Spleen (tissue), 11 donors: Measurements from ENCODE around the gene PASD1. TPM values are rescaled to one million over a fixed set of nuclear protein-coding genes. Genes with fewer than 3 reads are reported as not detected.

Experiments used
- DNase-seq: peaks from one replicate; pipeline ENCODE4 v3.0.0-alpha.2; 2020
- H3K27ac ChIP-seq, 8 donors: fragments of 200-600 bp; sonication (generic) in 7 of 8; 1 replicate in 4 of 8; 2 replicates in 4 of 8; pipeline versions ENCODE4 v1.5.0 to v1.8.0; 2016 to 2021; ENCODE audit warnings: inconsistent platforms in 4 of 8, mild to moderate bottlenecking in 4 of 8, moderate library complexity in 1 of 8
- H3K27me3 ChIP-seq, 7 donors: fragments of 200-600 bp; sonication (generic) in 6 of 7; replicated peaks in 1 of 7; 1 replicate in 4 of 7; 2 replicates in 3 of 7; pipeline versions ENCODE4 v1.5.0 to v1.8.0; 2016 to 2021; ENCODE audit warnings: inconsistent platforms in 3 of 7, mild to moderate bottlenecking in 1 of 7
- H3K36me3 ChIP-seq, 6 donors: fragments of 200-600 bp; sonication (generic) in 5 of 6; 1 replicate in 4 of 6; 2 replicates in 2 of 6; pipeline versions ENCODE4 v1.5.0 to v1.8.0; 2016 to 2021; ENCODE audit warnings: inconsistent platforms in 2 of 6
- H3K4me1 ChIP-seq, 6 donors: fragments of 200-600 bp; sonication (generic) in 5 of 6; 1 replicate in 3 of 6; 2 replicates in 3 of 6; pipeline versions ENCODE4 v1.5.0 to v1.8.0; 2016 to 2021; ENCODE audit warnings: inconsistent platforms in 3 of 6
- H3K4me3 ChIP-seq, 8 donors: fragments of 200-600 bp; sonication (generic) in 7 of 8; 1 replicate in 4 of 8; 2 replicates in 4 of 8; pipeline versions ENCODE4 v1.5.0 to v1.8.0; 2016 to 2021; ENCODE audit warnings: inconsistent platforms in 4 of 8, mild to moderate bottlenecking in 4 of 8, moderate library complexity in 2 of 8
- H3K9me3 ChIP-seq, 8 donors: fragments of 200-600 bp; sonication (generic) in 7 of 8; 1 replicate in 4 of 8; 2 replicates in 4 of 8; pipeline versions ENCODE4 v1.5.0 to v1.8.0; 2016 to 2021; ENCODE audit warnings: inconsistent platforms in 4 of 8
- POLR2A ChIP-seq, 3 donors: fragments of 450-650 bp; IDR thresholded peaks; one replicate each; pipeline ENCODE4 v1.5.1; 2017; ENCODE audit warnings: antibody characterized with exemption in 3 of 3, mild to moderate bottlenecking in 1 of 3
- POLR2AphosphoS5 ChIP-seq, 3 donors: sonication (generic); formaldehyde crosslinking; IDR thresholded peaks; one replicate each; pipeline ENCODE4 v1.5.1; 2017; ENCODE audit warnings: antibody characterized with exemption in 3 of 3
- WGBS, 5 donors: extraction: QIAGEN DNeasy Blood & Tissue Kit in 3 of 5; methylation state at CpG; one replicate each; pipeline versions ENCODE4 v1.1.5 to v1.1.7; 2013 to 2018; 5-methylcytosine and 5-hydroxymethylcytosine counted together
- intact Hi-C: fragments of 100-400 bp; cut with DNase I; formaldehyde crosslinking; loops from one replicate; pipeline ENCODE4 v1.15.0; 2023; ENCODE audit warnings: low total_unique reads
- polyA plus RNA-seq, 3 donors: library from polyadenylated mRNA; stranded (reverse); fragments of 200-250 nt; gene quantifications; one replicate each; pipeline ENCODE4 v1.2.1, GENCODE V29; 2013
- total RNA-seq, 7 donors: library from RNA; depleted of rRNA in 3 of 7; stranded (reverse); fragments of >200 nt in 3 of 7; fragmentation: NEBNext Ultra II Directional in 4 of 7; extraction: Animal tissue kit (Norgen Biotek cat#: 25700) in 4 of 7; gene quantifications; one replicate each; pipeline versions ENCODE4 v1.1.0 to v1.2.1, GENCODE V29; 2016 to 2021
- TF ChIP-seq, protein P1 (sequence below), 11 experiments: fragments of 200-600 bp in 7 of 11; fragments of 450-650 bp in 4 of 11; sonication (generic) in 4 of 11; IDR thresholded peaks in 8 of 11; conservative IDR thresholded peaks in 3 of 11; 1 replicate in 7 of 11; 2 replicates in 4 of 11; pipeline versions ENCODE4 v1.4.0 to v1.8.0; 2016 to 2021; ENCODE audit warnings: antibody characterized with exemption in 11 of 11, inconsistent platforms in 4 of 11, mild to moderate bottlenecking in 1 of 11
- donor health status: healthy with polysubstance abuse.
- donor health status: DM: no; HTN: no; CAD: no; lungs with moderate emphysema.
- donor health status: DM: no; HTN: no; CAD: no.
- donor health status: Bipolar disorder and iron deficiency.
- donor health status: healthy.
- donor health status: DM: no; HTN: no; CAD: no.
- donor health status: DM: yes; HTN: yes; CAD: no.

Gene PASD1
- total and polyA plus RNA-seq, 10 donors: not detected

DNA sequence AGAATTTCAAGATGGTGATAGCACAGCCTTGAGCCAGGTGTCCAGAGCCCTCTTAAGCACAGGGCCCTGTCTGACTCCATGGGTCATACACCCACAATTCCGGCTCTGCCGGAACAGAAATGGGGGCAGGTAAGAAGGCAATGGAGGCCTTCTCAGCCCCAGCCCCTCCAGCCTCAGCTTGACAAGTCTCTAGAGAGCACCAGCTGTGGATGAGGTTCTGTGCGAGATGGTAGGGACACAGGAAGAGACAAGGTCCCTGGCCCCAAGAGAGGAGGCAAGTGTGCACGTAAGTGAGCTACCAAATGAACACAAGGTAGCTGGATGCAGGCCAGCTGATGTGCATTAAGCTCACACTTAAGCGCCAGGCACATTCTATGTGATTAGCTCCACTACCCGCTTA is 129.3 kb downstream of the PASD1 start:
- H3K27me3 ChIP-seq: peaks cover 0 to 20% (median 11%) of the 10 kb centered on the region in 7 donors
- intact Hi-C loops: no loop called here
- no peak for TF ChIP-seq POLR2A (IDR thresholded peaks at IDR 0.05)
- TF ChIP-seq, protein P1, sequence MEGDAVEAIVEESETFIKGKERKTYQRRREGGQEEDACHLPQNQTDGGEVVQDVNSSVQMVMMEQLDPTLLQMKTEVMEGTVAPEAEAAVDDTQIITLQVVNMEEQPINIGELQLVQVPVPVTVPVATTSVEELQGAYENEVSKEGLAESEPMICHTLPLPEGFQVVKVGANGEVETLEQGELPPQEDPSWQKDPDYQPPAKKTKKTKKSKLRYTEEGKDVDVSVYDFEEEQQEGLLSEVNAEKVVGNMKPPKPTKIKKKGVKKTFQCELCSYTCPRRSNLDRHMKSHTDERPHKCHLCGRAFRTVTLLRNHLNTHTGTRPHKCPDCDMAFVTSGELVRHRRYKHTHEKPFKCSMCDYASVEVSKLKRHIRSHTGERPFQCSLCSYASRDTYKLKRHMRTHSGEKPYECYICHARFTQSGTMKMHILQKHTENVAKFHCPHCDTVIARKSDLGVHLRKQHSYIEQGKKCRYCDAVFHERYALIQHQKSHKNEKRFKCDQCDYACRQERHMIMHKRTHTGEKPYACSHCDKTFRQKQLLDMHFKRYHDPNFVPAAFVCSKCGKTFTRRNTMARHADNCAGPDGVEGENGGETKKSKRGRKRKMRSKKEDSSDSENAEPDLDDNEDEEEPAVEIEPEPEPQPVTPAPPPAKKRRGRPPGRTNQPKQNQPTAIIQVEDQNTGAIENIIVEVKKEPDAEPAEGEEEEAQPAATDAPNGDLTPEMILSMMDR (IDR thresholded peaks at IDR 0.05 in 8 of 11, conservative IDR thresholded peaks at IDR 0.05 in 3 of 11): no peak
- TF ChIP-seq POLR2AphosphoS5 (IDR thresholded peaks at IDR 0.05): no peak
- no peak overlapping the region for H3K4me3 ChIP-seq
- DNase-seq: no peak
- no peaks in the 10 kb centered on the region for H3K4me1 ChIP-seq
- no peaks in the 10 kb centered on the region for H3K9me3 ChIP-seq
- H3K27ac ChIP-seq: no peak overlapping the region
- no peaks in the 10 kb centered on the region for H3K36me3 ChIP-seq
- 79 to 95% (median 86%) methylated on average over 4 to 6 of the region's 6 CpGs for WGBS, 5 donors

DNA sequence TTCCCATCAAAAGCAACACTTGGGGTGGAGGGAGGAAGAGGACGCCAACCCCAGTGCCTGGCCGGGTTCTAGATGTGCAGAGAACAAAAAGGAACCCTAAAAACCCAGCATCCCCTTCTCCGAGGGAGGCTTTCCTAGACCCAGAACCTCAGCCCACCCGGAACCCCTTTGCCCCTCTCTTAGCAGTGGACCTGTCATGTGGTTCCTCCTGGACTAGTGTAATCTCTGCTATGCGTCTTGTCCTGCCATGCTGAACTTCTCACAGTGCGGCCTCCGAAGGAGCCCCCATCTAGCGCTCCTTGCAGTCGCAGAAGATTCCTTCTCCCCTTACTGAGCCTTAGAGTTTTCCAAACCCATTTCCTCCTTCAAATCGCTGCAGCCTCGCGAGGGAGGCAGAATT is 130.6 kb downstream of the PASD1 start:
- no peak for TF ChIP-seq POLR2AphosphoS5 (IDR thresholded peaks at IDR 0.05)
- TF ChIP-seq POLR2A (IDR thresholded peaks at IDR 0.05): no peak
- TF ChIP-seq, protein P1 (IDR thresholded peaks at IDR 0.05 in 8 of 11, conservative IDR thresholded peaks at IDR 0.05 in 3 of 11): no peak
- 65 to 73% (median 68%) methylated on average over 9 to 12 of the region's 12 CpGs for WGBS, 5 donors

DNA sequence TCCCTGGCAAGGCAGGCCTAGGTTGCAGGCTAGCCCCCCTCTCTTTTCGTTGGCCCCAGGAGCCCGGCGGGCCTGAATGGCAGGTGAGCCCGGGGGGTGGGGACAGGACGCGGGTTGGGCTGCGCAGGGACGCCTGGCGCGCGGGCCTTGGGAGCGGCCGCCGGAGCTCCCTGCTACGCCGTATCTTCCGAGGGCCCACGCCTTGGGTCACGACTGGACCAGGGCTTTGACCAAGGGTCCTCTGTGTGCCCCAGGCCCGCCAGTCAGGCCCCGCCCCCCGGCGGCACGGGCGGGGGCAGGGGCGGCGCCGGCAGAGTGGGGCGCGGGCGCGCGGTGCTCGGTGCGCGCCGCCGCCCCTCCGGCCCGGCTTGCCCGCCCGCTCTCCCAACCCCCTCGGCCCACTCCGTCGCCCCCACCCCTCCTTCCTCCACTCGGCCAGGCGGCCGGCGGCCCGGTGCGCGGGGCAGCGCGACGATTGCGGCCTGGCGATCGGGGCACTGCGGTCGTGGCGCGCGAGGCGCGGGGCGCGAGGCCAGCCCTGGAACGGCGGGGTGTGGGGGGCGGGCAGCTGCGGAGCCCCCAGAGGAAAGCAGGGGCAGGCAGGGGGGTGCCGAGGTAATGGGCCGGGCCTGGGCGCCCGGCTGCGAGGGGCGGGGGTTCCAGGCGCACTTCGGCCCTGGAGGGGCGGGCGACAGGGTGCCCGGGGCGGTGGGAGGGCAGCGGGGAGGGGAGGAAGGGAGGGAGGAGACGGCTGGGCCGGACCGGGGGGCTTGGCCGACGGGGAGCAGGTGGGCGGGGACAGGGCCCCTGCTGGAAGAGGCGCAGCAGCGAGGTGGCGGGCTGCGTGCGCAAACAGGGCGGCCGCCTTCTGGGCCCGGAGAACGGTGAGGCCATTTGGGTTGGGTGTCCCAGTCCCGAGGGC is 131.4 kb downstream of the PASD1 start, which contains the start of gene PRRG3:
Gene PRRG3, plus strand, starts transcription at position 798 of the 922 bp plus-strand sequence. CDS start 3,357 bp downstream, outside the sequence.
- H3K4me3 ChIP-seq: peak within 1 kb of the TSS in 3 of 8 donors; percentile 16 to 47 (median 23)

More for the DNA sequence above, 130.6 kb downstream of the PASD1 start:
- H3K4me3 ChIP-seq: peak overlapping the region in 1 of 8 donors; percentile 47
- no peaks in the 10 kb centered on the region for H3K36me3 ChIP-seq
- intact Hi-C loops: no loop called here
- H3K27me3 ChIP-seq: peaks cover 0 to 20% (median 11%) of the 10 kb centered on the region in 7 donors
- DNase-seq: no peak
- no peak overlapping the region for H3K27ac ChIP-seq
- no peaks in the 10 kb centered on the region for H3K4me1 ChIP-seq
- no peaks in the 10 kb centered on the region for H3K9me3 ChIP-seq

More for the DNA sequence above, 131.4 kb downstream of the PASD1 start, which contains the start of gene PRRG3:
- 2 to 44% (median 17%) methylated on average over 10 to 98 of the region's 100 CpGs for WGBS, 5 donors
- H3K4me1 ChIP-seq: no peaks in the 10 kb centered on the region
- intact Hi-C loops: no loop called here
- no peak for DNase-seq
- H3K27ac ChIP-seq: no peak within 1 kb of the TSS
- no peak for TF ChIP-seq POLR2A (IDR thresholded peaks at IDR 0.05)
- no peak for TF ChIP-seq POLR2AphosphoS5 (IDR thresholded peaks at IDR 0.05)
- TF ChIP-seq, protein P1 (IDR thresholded peaks at IDR 0.05 in 8 of 11, conservative IDR thresholded peaks at IDR 0.05 in 3 of 11): no peak
- peaks cover 0 to 20% (median 11%) of the 10 kb centered on the region in 7 donors for H3K27me3 ChIP-seq
- H3K36me3 ChIP-seq: no peaks in the 10 kb centered on the region
- no peaks in the 10 kb centered on the region for H3K9me3 ChIP-seq
